Cerebellar cortex (tissue), 1 donor: ENCODE measurements around the gene PCK1.
A peak's percentile ranks its signal among the peaks of the same experiment; 100 is the strongest.

Experiments used
- DNase-seq: peaks from one replicate; pipeline ENCODE4 v3.0.0-alpha.2; 2015; ENCODE audit warnings: low spot score

PCK1 gene

GRCh38 chr20:57577679-57578475 lies 17.0 kb downstream of the PCK1 start:
- DNase-seq, result no peak

DNA sequence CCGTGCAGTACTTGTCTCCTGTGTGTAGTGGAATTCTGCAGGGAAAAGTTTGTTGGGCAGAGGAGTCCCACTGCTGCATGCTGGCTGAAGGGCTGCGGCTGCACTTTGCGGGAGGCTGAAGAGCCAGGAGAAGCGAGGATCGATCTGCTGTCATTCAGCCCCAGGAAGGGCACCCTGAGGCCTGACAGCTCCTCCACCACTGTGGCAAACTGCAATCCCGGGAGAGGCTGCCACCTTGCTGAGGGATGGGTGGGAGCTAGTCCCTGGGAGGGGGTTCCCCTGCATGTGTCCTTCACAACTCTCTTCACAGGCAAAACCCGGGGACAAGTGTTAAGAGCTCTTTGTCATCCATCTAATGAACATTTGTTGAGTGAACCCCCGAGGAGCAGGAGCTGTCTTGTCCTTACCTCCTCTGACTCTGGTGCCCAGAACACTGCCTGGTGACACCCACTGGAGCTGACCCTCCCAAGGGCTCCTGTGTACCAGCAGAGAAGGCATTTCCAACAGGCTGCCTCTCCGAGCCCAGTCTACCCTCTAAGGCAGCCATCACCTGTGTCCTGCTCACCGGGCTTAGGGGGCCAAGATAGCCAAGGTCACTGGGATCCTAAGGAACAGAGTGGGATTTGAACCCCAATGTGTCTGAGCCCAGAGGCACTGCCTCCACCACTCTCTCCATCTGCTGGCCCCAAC lies 17.7 kb downstream of the PCK1 start:
- DNase-seq, result no peak

DNA sequence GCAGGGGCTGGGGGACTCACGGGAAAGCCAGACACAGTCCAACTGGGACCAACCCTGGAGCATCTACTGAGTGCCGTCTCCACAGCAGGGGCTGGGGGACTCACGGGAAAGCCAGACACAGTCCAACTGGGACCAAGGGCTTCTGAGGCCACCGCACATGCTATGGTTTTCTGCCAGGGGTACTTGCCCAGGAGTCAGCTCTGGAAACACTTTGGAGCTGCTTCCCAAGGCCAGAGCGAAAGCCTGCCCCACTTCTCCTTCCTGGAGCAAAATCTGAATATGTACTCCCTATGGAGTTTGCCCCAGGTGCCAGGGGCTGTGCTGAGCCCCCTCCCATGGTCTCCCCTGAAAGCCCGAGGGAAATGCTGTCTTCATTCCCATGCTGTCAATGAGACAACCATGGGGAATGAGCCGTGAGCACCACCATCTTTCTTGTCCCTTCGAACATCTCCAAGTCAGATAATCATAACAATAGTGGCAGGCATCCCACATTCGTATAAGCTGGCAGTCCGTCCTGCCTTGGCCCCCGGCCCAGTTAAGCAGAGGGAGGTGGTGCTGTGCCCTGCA lies 18.5 kb downstream of the PCK1 start:
- no peak for DNase-seq

DNA sequence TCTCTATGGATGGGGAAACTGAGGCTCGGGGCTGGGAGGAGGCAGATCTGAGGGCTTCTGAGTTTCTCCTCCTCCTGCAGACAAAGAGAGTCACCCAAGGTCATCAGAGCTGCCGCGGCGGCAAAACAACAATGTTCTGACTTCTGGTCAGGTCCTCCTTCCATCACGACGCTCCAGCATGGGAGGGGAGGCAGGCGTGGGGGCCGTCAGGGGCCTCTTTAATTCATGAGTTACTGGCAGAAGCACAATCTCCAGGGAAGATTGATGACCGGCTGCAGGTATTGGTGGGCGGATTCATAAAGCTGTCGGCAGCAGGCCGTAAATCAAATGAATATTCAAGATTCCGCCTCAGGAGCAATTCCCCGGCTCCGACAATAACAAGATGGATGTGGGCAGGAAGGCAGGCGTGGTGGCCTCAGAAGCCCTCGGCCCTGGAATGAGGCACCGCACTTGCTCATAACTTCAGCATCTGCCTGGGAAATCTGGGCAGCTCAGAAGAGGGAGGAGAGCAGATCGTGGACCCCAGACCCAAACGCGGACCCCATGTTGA lies 19.1 kb downstream of the PCK1 start:
- no peak for DNase-seq

DNA sequence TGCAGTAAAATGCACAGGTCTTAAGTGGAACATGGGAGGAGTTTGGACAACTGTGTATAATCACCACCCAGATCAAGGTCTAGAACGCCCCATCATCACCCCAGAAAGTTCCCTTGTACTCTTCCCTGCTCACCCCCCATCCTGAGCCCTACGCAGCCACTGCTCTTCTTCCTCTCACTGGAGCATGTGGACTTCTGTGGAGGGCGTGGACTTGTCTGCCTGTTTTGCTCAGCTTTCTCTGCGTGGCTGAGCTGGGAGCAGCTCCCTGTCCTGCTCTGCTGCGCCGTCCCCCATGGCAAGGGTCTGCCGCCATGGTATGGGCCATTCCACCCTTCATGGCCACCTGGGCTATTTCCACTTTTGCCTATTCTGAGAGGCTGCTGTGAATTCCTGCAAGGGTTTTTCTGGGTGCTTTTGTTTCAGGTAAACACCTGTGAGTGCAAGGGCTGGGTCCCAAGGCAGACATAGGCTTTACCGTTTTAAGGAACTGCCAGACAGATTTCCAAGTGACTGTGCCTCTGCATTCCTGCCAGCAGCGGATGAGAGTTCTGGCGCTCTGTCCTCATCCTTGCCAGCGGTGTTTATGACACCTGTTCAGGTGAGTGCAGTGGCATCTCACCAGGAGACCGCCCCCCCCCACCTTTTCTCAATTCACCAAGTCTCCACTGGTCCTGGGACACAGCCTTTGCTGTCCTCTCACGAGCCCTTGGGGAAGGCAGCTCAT lies 19.7 kb downstream of the PCK1 start:
- DNase-seq, result no peak

DNA sequence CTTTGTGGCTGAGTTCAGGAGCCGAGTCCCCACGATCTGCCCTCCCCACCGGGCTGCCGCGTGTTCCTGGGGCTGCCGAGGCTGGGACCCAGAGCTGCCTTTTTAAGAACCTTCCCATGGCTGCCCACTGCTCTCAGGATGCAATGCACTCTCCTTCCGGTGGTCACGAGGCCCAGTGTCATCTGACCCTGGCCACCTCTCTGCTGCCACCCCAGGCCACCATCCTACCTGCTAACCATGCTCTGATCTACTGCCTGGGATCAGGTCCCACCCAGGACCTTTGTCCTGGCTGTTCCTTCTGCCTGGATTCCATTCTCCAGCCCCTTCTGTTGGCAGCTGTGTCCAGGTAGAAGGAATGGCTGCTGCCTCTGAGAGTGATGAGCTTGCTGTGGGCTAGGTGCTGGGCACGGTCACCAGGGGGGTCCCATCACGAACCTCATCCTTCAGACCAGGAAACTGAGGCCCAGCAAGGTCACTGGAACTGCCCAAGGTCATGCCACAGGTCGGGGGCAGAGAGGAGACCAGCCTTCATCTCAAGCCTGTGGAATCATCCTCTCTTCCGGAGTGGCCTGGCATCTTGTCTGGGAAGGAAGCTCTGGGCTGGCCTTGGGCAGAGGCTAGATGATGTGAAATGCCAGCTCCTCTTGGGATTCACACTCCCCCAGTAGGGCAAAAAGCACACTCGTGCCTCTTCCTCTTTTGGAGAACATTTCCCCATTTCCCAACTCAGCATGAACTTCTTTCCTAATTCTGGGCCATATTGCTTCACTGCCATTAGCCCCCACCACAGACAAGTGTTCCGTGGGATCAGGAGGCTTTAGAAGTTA lies 20.5 kb downstream of the PCK1 start:
- no peak for DNase-seq

- DNase-seq, result no peak
These were observed 21.1 kb downstream of the PCK1 start for GRCh38 chr20:57582029-57582378.

DNA sequence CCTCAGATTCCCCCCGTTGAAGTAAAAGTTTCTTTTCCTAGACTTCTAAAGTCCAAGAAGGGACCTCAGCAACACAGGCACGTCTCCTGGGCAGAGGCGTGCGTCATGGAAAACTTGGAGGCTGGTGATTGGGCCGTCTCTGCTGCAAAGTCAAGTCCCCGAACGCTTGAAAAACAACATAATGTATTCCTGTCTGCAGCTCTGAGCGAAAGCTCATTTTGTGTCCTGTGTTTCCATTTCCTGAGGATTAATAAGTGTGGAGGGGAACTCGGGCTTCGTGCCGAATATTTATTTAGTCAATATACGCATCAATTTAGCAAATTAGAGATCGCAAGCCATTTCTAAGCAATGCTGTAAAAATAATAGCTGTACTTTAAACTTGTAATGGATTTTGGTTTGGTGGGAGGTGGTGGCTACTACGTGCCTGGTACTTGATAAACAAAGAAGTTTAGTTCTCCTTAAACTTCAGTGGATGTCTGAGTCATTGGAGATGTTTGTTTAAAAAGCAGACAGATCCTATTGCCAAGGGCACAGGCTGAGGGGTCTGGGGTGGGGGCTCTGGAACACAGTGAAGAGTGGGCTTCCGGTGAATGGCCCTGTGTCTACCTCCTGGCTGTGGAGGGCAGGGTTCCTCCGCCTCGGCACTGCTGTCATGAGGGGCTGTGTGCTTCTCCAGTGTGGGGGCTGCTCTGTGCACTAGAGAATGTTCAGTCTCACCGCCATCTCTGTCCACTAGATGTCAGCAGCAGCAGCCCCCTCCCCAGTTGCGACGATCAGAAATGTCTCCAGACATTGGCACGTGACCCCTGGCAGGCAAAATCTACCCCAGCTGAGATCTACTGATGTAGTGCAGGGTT lies 21.8 kb downstream of the PCK1 start:
- peak; percentile 5 for DNase-seq

DNA sequence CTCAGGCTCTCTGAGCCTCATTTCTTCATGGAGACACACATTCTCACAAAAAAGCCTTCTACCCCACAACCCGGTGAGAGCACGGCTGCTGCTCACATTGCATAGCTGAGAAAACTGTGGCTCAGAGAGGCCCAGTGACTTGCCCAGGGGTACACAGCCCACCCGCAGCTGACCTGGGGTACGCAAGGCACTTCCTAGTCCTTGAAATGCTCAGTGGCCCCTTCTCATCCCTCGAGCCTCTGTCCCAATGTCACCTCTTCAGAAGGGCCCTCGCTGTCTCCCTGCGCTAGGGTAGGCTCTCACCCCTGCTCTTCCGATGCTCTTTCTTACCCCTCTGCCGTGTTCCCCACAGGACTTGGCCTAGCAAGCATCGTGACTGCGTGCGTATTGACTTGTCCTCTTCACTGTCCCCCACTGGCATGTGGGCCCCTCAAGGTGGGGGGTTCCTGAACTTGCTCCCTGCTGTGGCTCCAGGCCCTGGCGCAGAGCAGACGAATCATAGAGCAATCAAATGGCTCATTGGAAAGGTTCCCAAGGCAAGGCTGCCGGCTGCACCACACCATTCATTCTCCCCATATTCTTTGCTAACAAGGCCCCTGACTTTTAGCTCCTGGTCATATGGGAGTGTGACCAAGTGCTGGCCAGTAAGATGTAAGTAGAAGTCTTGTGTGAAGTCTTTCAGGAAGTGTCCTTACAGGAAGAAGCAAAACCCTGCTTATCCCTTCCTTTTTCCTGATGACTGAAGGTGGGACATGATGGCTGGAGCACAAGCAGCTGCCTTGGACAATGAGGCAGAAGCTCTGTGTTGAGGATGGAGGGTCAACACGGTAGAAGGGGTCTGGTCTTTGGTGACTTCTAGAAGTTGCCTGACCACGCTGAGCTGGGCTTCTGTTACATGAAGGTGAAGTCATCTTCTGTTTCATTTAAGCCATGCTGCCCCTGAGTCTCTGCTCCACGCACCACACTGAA lies 22.7 kb downstream of the PCK1 start:
- DNase-seq, result no peak

DNA sequence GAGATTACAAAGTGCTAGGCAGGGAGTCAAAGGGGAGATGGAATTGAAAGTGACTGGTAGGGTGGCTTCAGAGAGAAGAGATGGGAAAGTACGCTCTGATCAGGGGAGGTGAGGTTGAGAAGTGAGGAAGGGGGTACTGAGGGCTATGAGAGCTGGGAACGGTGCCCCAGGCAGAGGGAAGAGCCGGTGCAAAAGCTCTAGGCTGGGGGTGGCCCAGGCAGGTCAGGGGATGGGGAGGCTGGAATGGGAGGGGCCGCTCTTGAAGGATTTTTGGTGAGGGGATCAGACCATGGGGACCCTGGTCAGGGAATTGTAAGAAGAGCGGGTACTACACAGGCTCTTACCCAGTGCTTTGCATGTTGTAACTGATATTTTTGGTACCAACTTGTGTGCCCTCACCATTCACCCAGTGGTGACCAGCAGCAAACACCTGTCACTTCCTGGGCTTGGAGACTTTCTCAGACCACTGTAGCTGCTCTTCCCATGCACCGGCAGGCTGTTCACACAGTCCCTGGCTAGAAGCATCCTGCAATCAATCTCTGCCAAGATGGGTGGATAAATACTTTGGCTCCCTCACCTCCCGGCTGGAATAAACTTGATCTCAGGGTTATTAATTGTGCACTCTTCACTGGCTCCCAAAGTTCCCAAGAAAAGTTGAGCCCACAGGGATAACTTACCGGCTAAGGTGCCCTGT lies 24.0 kb downstream of the PCK1 start:
- DNase-seq, result no peak

DNA sequence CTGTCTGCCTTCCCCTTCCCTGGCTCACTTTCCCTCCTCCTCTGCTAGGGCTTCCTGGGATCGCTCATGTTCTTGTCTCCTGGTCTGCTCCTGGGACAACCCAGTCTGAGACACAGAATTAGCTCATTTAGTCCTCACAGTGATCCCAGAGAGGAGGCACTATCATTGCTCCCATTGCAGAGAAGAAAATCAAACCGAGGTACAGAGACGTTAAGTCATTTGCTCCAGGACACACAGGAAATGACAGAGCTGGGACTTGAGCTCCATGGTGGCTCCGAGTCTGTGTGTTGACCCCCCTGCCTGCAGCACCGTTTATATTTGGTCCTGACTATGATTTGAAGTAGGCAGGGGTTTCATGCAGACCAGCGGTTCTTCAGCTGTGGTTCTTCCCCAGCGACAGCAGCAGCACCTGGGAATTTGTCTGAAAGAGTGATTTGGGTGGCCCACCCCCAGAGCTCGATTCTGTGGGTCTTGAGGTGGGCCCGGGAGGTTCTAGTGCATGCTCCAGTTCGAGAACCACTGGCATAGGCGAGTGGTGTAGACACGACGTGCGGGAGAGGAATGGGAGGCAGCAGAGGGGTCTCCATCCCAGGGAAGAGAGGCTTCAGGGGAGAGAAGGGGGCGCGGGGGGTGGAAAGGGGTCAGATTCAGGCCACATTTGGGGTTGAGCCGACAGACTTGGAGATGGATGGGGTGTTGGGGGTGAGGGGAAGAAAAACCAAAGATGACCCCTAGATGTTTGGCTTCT lies 24.7 kb downstream of the PCK1 start:
- no peak for DNase-seq

- no peak for DNase-seq
These were observed 25.5 kb downstream of the PCK1 start for GRCh38 chr20:57586370-57586793.

DNA sequence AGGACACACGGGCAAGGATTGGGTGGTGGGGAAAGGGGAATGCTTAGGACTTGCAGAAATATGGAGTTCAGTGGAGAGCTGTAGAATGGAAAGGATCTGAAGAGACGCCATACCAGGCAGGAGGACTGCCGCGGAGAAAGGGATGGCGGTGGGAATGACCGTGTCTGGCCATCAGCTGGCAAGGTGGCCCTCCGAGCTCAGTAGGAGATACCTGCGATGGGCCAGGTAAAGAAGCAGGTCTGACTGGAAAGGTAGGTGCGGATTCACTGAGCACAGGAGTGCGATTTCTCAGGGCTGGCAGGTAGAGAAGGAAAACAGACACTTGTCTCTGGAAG lies 26.0 kb downstream of the PCK1 start:
- DNase-seq, result no peak

DNA sequence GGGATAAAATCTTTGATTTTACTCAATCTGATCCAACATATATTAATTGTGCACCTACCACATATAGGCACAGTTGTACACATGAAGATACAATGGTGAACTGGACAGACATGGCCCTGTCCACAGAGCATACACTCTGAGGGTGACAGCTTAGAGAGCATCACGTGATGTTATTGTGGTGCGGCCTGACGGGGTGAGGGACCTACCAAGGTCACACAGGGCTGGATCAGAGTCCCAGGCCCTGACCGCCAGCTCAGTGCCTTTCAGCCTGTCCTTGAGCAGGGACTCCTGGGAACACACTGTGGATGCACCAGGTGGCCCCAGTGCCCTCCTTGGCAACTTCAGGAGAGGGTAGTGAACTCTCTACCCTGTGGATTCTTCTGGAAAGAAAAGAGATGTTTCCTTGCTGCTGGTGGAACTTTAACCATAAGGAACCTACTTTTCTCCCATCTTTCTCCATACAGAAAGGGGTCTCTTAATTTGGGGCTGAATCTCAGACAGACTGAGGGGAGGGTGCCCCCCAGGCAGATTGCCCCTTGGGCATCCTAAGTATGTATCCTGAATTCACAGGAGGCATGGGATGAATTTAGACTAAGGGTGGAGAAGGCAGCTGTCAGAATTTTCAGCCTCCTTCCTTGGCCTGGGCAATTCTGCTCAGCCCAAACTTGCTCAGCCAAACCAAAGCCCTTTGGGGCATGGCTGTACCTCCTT lies 26.5 kb downstream of the PCK1 start:
- no peak for DNase-seq

DNA sequence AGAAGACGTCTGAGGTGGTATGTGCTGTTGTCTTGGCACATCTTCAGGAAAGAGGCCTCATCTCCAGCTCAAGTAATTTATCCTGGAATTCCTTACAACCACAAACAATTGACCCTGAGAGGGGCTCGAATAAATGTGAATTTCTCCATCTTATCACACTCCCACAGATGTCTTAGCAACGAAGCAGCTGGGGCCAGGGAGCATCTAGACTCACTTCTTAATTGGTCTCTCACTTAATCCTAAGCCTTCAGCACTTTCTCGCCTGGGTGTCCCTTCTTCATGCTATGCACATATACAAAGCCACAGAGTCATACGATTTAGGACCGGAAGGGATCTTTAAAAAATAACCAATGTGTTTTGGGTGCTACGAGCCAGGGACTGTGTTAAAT lies 27.1 kb downstream of the PCK1 start:
- no peak for DNase-seq

DNA sequence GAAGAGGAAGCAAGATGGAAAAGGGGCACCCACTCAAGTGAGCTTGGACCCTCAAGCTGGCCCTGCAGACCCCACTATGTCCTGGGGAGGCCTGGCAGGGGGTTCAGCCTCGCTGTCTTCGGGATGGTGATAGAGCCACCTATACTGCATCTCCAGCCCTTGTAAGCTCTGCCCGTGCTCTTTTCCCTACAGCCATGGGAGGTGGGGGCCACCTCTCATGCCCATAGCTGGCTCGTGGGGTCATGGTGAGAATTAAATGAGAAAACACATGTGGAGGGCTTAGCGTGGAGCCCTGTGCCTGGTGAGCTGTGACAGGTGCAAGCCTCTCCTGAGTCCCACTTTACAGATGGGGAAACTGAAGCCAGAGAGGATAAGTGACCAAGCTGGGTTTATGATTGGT lies 27.7 kb downstream of the PCK1 start:
- DNase-seq, result no peak

DNA sequence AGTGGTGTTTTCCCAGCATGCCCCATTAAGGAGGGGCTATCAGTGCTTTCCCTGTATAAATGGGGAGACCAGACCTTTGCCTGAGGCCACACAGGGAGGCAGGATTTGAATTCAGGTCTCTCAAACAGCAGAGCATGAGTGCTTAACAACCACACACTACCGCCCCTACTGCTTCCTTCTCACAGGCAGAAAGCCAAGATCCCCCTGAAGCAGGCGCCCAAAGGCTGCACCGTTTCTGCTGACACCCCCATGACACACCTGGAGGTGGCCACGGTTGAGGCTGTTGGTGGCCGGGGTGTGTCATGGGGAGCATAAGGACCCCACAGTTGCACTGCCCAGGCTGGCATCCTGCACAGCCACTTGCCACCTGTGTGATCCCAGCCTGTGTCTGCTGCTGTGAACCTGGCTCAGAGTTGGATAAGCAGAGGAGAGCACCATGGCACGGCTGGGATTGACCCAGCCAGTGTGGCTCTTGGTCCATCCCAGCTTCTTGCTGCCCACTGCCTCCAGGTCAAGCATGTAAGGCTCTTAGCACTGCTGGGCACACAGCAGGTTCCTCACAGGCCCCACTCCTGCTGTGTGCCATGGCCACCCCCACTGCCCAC lies 28.3 kb downstream of the PCK1 start:
- DNase-seq, result no peak
